A204.1 (cell line): ENCODE measurements around the gene ANGPTL2.

Source experiments
- FAIRE-seq: peaks from 2 replicates; lab custom pipeline; 2012; peaks lifted over from hg19 to GRCh38; lab: Jason Lieb, UNC

The ANGPTL2 gene

GRCh38 chr9:127092041-127092608, 30.3 kb downstream of the ANGPTL2 start:
- FAIRE-seq = no peak

GRCh38 chr9:127091526-127091925, 30.9 kb downstream of the ANGPTL2 start:
- FAIRE-seq = no peak

DNA sequence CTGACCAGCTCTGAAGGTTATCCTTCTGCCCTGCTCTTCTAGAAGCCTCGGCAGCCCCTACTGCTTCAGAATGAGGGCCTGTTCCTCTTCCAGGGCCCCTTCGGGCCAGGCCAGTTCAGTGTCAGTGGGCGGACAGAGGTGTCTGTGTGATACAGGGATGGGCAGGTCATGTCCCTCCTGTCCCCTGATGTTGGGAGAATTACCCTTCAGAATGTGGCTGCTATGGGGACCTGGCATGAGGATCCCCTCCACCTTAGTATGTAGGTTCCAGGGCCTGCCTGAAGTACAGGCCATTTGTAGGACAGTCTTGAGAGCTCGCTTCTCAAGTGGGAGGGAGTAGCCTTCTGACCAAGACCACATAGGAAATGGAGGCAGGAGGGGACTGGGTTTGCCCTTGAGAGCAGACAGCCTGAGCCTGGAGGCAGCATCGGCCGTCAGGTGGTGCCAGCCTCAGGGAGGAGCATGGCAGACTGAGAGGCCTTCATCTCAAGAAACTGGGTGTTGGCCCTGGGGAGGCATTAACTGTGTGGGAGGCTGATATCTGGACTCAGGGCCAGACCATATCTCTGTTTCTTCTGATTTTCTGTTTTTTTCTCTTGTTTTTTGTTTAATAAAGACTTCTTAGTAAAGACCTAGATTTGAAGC, 32.0 kb downstream of the ANGPTL2 start:
- no peak for FAIRE-seq

GRCh38 chr9:127089631-127090081, 32.8 kb downstream of the ANGPTL2 start:
- no peak for FAIRE-seq

DNA sequence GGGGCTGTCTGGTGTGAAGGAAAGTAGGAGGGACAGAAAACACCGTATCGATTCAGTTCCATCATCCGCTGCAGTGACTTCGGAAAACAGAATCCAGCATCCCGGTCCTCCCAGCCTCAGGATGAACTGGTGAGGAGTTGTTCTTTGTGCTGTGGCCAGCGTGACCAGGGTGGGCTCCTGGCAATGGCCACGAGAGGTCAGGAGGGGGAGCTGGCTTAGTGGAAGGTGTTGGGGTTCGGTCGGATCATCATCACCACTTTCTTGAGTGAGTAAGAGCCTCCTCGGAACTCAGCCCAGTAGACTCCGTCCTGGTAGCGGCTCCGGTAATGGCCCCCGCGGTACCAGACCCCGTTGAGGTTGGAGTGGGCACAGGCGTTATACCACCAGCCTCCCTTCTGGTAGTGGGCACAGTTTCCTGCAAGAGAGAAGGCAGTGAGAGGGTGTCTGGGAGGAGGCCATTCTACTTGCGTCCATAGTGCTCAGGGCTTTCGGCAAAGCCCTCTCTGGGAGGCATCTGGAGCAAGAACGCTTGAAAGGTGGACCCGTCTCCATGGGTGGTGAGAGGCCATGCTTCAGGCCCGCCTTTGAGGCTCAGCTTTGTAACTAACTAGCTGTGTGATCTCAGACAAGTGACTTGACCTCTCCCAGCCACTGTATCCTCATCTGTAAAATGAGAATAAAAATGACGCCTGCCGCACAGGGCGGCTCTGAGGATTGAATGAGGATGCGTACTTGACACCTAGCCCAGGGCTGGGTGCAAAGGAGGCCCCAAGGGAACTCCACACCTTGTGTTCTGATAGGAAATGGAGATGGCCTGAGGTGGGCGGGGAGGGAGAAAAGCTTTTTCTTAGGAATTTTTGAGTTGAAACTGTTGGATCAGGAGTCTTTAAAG, 33.5 kb downstream of the ANGPTL2 start:
- FAIRE-seq = no peak

- no peak for FAIRE-seq
These were observed 34.6 kb downstream of the ANGPTL2 start for GRCh38 chr9:127087836-127088235.

DNA sequence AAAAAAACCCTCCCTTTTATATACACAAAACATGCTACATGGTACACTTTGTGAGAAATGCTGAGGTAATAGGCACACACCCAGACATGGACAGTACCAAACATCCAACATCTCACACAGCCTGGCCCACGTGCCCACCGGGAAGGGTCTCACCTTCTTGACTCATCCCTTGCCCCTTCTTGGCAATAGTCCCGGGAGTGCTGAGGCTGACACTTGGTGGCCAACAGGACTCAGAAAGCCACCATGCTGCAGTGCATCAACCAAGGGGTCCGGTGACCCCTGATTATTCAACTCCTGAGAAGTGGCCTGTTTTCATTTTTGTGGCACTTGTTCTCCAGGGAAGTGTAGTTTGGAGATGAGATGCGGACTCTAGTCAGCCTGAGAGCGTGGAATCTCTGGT, 35.0 kb downstream of the ANGPTL2 start:
- FAIRE-seq = no peak

DNA sequence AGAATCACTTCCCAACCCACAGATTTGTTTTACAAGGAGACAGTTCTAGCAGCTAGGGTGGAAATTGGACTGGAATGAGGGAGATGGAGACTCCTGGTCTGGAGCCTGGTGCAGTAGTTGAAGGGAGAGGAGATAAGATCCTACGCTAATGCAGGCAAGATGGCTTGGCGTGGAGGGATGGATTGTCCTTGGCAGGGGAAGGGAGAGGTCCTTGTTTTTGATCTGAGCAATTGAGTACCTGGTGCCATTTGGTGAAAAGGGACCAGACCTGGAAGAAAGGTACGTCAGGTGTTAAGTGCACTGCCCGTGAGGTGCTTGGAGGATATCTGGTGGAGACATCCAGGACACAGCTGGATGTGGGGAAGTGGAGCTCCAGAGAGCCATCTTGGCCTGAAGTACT, 35.7 kb downstream of the ANGPTL2 start:
- no peak for FAIRE-seq

DNA sequence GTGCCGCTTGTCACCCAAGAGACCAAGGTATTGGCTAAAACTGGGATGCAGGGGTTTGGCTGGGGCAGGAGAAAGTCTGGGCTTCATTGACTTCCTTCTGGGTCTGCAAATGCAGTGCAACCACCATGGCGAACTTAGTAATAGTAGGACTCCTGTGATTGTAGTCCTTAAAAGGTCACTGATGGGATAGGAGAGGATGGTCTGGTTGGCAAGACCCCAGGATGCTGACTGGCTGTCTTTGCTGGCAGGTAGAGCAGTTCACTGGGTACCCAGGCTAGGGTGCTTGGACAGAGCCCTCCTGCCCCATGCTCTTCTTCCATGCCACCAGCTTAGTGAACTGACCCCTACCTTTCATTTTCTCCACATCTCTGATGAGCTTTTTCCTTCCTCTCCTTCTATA, 37.2 kb downstream of the ANGPTL2 start:
- FAIRE-seq = no peak

- no peak for FAIRE-seq
These were observed 38.1 kb downstream of the ANGPTL2 start for GRCh38 chr9:127084076-127085039.

DNA sequence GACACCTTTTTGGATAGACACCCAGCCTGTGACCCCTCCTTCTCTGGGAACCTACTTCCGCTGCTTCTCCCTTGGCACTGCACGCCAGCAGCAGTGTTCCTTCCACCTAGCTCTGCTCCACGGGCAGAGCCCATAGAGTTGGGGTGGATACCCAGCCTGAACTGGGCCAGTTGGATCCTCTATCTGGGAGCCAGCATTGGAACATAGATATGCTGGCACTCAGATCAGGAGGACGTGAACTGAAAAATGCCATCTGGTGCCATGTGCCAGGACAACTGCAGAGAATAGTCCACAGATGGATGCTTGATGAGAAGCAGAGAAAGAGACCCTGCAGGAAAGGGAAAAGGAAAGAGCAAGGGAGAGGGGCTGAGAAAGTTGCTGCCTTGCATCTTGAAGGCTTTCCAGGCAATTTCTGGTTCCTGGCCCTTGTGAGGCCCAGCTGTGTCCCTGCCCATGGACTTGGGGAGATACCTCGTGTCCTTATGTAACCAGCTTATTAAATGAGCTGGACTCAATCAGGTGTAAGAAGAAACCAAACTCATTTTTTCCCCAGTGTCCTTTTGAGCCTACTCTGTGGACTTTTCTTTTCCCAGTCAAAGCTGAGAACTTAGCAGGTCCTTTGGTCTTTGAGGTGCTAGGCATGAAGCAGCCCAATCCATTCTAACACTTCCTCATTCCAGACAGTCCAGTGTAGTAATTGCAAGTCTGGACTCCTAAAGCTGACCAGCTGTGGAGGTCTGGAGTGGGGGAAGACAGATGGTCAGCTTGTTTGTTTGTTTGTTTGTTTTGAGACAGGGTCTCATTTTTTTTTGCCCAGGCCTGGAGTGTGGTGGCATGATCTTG, 39.1 kb downstream of the ANGPTL2 start:
- no peak for FAIRE-seq

DNA sequence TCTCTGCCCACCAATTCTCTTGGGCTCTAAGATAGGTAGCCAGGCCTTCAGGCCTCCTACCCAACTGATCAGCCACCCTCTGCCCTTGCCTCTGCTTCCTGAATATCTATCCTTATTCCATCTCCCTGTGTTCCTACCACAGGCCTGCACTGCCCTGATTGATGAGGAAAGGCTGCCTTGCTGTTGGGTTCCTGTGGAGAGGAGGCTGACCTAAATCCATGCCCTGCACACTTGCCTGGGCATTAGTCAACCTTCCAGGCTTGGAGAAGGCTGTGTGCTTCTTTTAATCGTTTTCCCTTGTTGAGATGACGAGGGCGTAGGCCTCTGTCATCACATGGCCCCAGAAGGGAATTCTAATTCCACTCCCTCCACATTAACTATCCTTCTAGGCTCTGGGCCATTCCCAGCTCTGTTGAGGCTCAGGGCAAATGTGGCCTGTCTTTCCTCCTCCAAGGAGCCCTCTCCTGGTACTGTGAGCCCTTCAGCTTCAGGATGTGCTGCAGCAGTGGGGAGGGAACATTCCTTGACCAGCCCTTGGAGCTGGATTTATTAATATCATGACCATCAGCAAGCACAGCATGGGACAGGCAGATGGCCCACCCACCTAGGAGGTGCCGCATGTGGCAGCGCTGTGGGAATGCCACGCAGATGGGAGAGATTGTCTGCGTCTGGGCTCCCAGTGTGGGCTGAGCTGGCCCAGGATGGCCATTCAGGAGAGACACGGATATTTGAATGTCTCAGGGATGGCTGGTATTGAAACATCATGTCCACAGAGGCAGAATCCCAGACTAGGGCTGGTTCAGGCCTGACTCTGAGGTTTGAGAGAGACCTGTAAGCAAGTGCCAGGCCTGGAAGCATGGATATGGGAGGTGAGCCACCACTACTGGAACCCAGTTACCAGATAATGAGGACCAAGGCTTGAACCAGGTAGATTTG, 40.9 kb downstream of the ANGPTL2 start:
- no peak for FAIRE-seq

DNA sequence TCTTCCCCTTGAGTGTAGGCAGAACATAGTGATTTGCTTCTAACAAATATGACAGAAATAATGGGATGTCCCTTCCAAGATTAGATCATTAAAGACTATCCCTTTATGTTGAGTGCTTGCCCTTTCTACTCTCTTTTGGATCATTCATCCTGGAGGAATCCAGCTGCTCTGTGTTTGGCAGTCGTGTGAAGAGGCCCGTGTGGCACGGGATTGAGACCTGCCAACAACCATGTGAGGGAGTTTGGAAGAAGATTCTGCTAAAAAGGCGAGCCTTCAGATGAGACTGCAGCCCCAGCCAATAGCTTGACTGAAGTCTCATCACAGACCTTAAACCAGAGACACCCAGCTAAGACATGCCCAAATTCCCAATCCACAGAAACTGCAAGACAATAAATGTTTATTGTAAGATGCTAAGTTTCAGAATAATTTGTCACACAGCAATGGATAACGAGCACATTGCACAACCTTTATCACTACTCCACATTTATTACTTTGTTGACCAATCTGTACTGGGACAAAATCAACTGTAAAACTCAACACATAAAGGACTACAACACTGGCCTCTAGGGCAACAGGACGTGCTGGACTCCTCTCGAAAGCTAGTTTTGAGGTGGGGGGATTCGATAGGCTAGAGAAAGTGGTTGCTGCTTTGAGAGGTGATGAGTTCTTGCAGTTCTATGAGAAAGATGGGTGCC, 42.8 kb downstream of the ANGPTL2 start:
- FAIRE-seq = no peak

- no peak for FAIRE-seq
These were observed 43.4 kb downstream of the ANGPTL2 start for GRCh38 chr9:127078988-127079387.

DNA sequence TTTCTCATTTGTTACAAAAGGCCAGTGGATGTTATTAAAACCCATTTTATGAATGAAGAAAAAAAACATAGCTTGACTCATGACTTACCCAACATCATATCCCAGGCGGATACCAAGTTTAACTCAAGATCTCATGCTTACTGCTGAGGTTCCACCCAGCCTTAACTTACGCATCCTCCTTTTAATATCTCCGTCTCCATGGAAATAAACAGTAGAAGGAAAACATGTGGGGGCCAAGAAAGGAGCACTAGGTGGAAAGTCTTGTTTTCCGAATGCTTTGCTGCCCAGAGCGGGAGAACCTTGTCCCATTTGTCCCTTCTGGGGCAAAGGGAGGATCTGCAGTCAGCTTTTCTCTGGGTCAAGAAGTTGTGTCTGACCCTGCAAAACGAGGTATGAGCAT, 44.1 kb downstream of the ANGPTL2 start:
- FAIRE-seq = no peak

- FAIRE-seq = no peak
These were observed 44.8 kb downstream of the ANGPTL2 start for GRCh38 chr9:127077644-127077946.

DNA sequence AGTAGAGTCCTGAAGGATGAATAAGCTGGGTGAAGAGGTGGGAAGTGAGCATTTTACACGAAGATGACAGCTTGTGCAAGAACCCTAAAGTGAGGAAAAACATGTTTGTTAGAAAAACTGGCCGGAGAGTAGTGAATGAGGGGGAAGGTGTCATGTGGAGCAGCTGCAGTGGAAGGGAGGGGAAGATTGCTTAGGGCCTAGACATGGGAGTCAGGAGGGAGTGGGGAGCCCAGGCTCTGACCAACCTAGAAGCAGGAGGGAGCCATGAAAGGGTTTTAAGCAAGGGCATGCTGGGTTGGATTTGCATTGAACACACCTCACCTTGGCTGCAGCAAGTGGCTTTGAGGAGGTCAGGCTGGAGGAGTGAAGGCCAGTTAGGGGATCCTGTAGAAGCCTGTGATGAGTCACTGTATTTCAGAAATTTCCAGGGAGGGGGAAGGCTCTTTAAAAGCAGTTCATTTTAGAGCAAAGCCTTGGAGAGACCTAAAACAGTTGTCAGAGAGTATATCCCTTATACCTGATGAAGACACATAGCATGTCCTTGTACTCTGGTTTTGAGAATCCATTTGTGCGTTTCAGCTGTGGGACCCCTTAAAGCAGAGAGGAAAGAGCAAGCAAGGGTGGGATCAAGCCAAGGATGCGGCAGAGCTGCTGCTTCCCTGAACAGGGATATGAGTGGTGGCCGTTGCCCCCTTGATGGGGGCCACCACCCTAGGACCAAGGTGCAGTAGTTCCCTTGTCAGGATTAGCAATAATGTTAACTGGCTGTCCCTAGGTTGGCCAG, 45.4 kb downstream of the ANGPTL2 start:
- FAIRE-seq = no peak

DNA sequence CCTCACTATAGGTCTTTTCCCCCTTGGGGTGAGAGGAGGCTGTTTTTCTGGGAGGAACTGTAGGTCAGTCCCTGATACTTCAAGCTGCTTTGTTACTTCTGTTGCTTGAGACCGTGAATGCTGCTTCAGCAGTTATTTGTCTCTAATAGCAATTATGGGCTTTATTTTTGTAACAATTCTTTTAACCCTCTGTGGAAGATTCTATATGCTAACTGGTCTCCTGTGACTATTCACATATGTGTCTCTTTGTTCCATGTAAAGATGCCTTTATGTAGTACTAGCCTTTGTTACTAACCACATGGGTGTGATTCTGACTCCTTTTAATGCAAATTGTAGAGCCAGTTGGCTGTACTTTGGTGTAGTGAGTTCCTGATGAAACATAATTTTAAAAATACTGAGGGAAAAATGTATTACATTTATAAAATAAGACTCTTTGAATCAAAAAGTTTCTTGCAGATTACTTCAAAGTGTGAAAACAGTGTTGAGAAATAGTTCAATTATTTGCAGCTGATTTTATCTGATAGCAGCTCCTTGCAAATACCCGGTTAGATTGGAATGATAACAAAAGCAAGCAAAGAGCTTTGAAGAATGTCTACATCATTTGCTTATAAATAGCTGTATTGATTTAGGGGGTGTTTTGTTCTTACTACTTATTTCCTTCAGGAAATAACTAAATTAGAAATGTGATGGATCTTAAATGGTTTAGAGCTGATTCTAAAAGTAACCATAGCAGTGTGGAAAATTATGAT, 46.6 kb downstream of the ANGPTL2 start:
- no peak for FAIRE-seq
